GM21723 (cell line): Measurements from ENCODE around the gene APBB2.

Experiments used
- ATAC-seq: cut with Tn5 transposase; IDR thresholded peaks from one replicate; pipeline ENCODE4 v1.9.1; 2021; ENCODE audit warnings: mild to moderate bottlenecking, moderate library complexity; ENCODE audit not compliant: unreplicated experiment

APBB2 gene

DNA sequence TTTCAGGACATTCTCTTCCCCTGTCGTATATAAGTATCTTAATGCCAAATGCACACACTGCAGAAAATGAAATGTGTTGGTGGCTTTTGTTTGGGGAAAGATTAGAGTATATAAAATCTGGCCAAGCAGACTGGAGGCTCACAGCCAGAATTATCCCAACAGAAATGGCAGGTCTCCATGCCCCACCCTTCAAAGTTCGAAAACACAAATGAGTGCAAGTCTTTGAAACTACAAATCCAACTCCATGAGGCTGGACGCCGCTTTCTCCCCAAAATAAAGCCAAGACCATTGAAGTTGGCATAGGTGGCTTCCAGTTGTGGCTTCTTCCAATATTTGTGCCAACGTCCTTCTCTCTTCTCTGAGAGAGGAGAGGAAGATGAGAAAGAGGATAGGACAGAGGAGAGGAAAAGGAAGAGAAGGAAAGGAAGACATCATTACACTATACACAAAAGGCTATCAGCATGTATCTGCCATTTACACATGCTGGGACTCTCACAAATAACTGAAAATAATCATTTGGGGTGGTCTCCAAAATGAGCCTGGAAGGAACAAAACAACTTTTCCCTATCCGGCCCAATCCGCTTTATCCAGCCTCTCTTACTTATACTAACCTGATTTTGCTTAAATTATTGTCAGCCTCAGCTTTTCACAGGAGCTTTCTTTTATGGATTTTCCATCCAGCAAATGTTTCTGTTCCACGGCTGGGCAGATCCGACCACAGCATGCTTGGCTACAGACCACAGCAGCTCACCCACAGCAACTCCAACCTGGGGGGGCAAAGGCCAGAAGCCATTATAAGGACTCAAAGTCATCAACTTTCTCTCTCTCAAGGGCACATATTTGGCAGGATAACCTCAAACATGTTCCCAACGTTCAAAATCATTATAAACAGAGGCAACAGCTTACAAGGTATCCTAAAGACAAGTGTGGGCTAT, 71.7 kb downstream of the APBB2 start:
- no peak for ATAC-seq

DNA sequence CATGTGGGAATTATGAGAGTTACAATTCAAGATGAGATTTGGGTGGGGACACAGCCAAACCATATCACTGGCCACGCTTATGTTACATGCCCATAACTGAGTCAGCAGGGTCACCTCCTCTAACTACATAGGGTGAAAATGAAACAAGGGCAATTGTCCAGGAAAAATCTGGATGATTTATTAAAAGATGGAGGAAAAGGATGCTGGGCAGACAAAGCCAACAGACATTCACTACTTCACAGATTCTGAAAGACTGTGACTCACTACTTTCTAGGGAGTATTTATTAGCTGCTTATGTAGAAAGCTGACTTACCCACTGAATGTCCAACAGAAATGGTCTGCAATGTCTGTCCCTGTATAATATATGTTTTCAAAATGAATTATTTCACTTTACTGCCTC, 72.4 kb downstream of the APBB2 start:
- ATAC-seq, result no peak

DNA sequence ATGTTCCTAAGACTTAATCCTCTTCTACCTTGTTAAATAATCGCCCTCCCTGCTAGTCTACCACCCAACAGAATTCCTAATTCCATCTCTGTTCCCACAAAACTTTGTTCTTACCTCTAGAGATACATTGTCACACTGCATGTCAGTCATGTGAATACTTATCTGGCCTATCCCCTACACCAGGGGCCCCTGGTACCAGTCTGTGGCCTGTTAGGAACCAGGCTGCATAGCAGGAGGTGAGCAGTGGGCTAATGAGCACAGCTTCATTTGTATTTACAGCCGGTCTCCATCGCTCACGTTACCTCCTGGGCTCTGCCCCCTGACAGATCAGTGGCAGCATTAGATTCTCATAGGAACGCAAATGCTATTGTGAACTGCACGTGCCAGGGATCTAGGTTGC, 73.9 kb downstream of the APBB2 start:
- ATAC-seq, result no peak

- no peak for ATAC-seq
Observed at GRCh38 chr4:41137879-41138278, 76.5 kb downstream of the APBB2 start.

DNA sequence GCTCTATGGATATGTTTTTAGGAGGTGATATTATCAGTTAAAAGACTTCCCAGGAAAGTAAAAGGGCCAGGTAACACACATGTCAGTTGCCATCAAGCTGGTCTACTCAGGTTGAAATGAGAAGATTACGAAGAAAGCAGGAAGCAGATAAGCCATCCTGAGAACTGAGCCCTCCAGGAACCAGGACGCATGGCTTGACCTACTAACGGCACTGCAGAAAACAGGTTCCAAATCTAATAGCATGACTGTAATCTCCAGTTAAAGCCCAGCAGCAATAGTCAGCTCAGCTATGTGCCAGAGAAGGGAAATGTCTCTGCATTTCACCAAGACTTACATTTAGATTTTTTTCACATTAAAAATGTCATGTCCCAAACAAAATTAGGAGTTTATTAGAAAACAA, 77.9 kb downstream of the APBB2 start:
- no peak for ATAC-seq

GRCh38 chr4:41135801-41136200, 78.5 kb downstream of the APBB2 start:
- no peak for ATAC-seq

- no peak for ATAC-seq
Observed at GRCh38 chr4:41134581-41134980, 79.8 kb downstream of the APBB2 start.

GRCh38 chr4:41133454-41134018, 80.8 kb downstream of the APBB2 start:
- no peak for ATAC-seq

DNA sequence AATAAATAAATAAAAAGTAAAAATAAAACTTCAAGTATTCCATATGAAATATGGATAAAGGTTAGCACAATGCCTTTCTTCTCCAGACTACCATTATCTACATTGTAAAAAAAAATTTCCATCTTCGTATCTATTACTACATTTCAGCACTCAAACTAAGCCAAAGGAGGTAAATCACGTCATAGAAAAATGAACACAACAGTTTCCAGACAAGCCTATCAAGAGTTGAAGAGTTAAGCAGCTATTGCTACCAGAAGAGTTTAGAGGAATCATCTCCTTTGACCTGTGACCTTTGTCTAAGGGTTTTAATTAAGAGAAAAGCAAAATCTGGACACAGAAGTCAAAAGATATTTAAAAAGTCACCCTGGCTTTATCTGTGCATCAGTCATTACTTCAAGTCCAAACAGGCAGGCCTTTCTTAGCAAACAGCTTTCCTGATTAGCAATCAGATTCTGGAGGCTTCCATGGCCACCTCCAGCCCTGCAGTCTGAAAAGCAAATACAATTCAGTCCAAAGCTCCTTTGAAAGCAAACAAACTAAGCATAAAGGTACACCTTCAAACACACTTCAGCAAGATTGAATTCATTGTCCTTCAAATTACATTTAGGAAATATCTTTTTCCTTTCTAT, 82.2 kb downstream of the APBB2 start:
- no peak for ATAC-seq

- no peak for ATAC-seq
Observed at GRCh38 chr4:41129936-41130440, 84.4 kb downstream of the APBB2 start.

DNA sequence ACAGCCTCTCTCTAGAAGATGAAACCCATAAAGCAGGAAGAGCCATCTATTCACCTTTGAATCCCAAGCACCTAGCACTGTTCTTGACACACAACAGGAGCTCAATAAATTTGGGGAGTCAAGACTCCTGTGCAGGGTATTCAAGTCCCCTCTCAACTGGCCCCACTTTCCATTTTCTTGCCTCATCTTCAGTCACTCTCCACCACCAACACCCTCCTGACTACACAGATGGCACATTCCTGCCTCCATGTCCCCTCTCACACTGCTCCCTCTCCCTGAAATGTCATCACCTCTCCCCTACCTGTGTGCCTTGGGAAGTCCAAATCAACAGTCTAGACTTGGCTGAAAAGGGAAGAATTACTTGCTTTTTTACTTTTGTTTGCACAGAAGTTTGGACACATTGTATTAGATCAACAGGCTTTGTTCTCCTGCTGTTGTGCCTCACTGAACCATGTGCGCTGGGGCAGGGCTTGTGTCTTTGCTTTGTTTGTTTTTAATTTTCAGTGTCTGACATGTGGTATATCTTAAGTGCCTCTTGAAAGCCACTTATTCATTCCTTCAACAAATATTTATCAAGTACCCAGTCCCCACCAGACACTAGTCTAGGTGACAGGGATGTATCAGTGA, 85.1 kb downstream of the APBB2 start:
- ATAC-seq, result no peak

DNA sequence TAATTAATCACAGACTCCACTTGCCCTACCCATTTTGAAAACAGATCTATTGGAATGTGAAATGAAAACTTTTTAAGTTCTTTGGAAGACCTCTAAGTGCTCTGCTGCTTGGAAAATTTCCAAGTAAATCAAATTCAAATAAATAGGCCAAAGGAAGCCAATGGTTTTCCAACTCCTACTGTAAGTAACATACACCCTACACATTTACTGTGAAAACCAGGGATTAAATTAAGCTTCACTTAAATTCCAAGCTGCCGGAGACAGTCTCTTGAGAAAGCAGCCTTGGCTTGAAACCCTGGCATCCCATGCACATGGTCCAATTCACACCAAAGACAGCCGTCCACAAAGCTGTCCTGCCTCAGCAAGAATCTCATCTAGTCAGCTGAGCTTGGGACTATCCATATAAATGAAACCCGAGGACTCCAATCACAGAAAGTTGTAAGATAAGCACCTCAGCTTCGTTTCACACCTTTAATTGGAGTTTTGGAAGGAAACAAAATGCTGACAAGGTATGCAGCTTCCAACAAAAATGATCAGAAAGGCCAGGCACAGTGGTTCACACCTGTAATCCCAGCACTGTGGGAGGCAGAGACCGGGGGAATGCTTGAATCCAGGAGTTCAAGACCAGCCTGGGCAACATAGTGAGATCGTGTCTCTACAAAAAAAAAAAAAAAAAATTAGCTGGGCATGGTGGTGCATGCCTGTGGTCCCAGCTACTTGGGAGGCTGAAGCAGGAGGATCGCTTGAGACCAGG, 88.6 kb downstream of the APBB2 start:
- no peak for ATAC-seq

DNA sequence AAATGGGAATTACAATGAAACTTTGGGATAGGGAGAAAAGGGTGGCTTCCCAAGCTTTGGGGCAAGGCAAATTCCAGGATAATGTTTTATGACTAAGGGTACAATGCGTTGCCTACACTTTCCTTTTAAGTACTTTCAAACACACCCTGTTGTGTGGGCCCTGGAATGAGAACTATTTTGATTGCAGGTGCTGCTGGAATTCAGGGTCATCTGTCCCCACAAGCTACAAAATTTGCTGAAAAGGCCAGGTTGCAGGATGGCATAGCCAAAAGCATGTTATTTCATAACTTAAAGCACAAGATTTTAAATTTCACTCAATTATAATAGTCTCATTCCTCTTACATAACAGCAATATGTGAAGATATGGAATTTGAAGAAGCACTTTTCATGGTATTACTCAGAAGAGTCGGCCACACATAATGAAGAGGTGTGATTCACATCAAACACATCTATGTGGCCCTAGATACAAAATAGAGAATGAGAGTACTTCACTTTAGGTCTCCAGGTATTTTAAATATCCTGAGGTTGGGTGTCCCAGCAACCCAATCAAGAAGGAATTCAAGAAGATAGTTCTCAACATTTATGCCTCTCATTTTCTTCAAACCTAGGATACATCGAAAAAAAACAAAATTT, 89.3 kb downstream of the APBB2 start:
- no peak for ATAC-seq

GRCh38 chr4:41122775-41123174, 91.6 kb downstream of the APBB2 start:
- no peak for ATAC-seq

GRCh38 chr4:41122309-41122708, 92.0 kb downstream of the APBB2 start:
- no peak for ATAC-seq

DNA sequence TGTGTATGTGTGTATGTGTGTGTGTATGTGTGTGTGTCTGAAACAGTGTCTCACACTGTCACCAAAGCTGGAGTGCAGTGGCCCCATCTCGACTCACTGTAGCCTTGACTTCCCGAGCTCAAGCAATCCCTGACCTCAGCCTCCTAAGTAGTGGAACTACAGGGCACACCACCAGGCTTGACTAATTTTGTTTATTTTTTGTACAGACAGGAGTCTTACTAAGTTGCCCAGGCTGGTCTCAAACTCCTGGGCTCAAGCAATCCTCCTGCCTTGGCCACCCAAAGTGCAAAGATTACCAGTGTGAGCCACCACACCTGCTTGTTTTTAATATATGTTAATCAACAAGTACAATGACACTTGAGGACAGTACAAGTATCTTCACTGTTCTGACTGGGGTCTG, 92.4 kb downstream of the APBB2 start:
- no peak for ATAC-seq

- ATAC-seq, result no peak
Observed at GRCh38 chr4:41120297-41121217, 93.8 kb downstream of the APBB2 start.

GRCh38 chr4:41119867-41120295, 94.5 kb downstream of the APBB2 start:
- no peak for ATAC-seq

DNA sequence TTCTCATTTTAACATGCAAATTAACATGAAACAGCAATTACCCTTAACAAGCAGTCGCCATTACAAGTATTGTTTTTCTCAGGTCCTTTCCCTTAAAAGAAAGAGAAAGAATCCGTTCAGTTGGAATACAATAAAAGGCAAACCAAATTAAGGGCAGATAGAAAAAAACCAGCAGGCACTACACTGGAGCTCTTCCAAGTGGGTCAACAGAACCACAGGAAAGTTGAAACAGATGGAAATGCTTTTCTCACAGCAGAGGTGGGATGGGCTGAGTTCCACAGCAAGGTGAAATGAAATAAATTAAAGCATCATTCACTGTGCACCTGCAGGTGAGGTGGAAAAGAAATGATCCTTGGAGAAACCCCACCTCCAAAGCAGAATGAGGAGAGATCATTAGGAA, 102.6 kb downstream of the APBB2 start:
- no peak for ATAC-seq
